Measurements from ENCODE around the gene GNAI2. TPM values are rescaled to one million over a fixed set of nuclear protein-coding genes. Genes with fewer than 3 reads are reported as not detected.

The GNAI2 gene
- total RNA-seq, 1 experiment from 2014 or later = 62.0 TPM

DNA sequence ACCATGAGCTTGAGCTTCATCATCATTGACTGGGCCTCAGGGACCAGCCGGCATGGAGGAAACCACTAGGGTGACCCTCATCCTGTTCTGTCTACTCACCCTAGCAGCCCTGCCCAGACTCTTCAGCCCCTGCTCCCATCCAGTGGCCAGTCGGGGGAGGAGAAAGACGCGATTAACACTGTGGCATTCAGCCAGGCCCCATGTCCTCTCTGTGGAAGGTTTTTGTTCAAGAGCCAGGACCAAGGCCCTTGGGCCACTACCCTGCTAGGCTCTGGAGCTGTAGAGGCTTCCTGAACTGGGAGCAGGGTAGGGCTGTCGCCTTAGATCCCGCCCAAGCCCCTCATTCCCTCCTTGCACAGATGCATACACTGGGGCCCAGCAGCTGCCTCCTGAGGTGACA is 15.9 kb upstream of the GNAI2 start:
- H3K4me3 Mint-ChIP-seq (ENCODE audit: unreplicated experiment) = no peak overlapping the region
- Histone ChIP-seq H3K4me3 (ENCODE audit: low read depth, low read length) (no peak overlapping the region), H3K36me3 (ENCODE audit: control insufficient read depth, insufficient read depth, low read length) (peaks cover 1% of the 10 kb centered on the region; the same call in 1 of the 2 replicates), H3K27me3 (replicated peaks; ENCODE audit: control insufficient read depth, insufficient read depth, low read length) (no peaks in the 10 kb centered on the region), H3K9me3 (no peaks in the 10 kb centered on the region), H3K4me1 (no peaks in the 10 kb centered on the region)
- H3K4me1 Mint-ChIP-seq (ENCODE audit: low read depth, unreplicated experiment) = no peaks in the 10 kb centered on the region
- H3K27me3 Mint-ChIP-seq (ENCODE audit: insufficient read depth, unreplicated experiment) = no peaks in the 10 kb centered on the region
- no peak for DNase-seq
- no TSS peak for BruUV-seq (replicated peaks)
- H3K27ac Mint-ChIP-seq (ENCODE audit: unreplicated experiment) = no peak overlapping the region
- CTCF ChIA-PET = interaction anchor here (2.1 kb wide), 1 partner anchor 25 kb away, joined by 27 read pairs; no protein-coding TSS in a partner anchor
- peaks cover 6% of the 10 kb centered on the region for H3K36me3 Mint-ChIP-seq (ENCODE audit: insufficient read depth, unreplicated experiment)
- POLR2A ChIA-PET = no interaction called here
- H3K9me3 Mint-ChIP-seq (ENCODE audit: unreplicated experiment) = no peaks in the 10 kb centered on the region
- intact Hi-C loops (cut with micrococcal nuclease; ENCODE audit: unreplicated experiment) = no loop called here
- TF ChIP-seq, protein P1, sequence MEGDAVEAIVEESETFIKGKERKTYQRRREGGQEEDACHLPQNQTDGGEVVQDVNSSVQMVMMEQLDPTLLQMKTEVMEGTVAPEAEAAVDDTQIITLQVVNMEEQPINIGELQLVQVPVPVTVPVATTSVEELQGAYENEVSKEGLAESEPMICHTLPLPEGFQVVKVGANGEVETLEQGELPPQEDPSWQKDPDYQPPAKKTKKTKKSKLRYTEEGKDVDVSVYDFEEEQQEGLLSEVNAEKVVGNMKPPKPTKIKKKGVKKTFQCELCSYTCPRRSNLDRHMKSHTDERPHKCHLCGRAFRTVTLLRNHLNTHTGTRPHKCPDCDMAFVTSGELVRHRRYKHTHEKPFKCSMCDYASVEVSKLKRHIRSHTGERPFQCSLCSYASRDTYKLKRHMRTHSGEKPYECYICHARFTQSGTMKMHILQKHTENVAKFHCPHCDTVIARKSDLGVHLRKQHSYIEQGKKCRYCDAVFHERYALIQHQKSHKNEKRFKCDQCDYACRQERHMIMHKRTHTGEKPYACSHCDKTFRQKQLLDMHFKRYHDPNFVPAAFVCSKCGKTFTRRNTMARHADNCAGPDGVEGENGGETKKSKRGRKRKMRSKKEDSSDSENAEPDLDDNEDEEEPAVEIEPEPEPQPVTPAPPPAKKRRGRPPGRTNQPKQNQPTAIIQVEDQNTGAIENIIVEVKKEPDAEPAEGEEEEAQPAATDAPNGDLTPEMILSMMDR (IDR thresholded peaks at IDR 0.05; ENCODE audit: insufficient read depth in 1 of 2, low read depth in 1 of 2, low read length in 1 of 2, severe bottlenecking in 1 of 2, unreplicated experiment in 1 of 2) = no peak

DNA sequence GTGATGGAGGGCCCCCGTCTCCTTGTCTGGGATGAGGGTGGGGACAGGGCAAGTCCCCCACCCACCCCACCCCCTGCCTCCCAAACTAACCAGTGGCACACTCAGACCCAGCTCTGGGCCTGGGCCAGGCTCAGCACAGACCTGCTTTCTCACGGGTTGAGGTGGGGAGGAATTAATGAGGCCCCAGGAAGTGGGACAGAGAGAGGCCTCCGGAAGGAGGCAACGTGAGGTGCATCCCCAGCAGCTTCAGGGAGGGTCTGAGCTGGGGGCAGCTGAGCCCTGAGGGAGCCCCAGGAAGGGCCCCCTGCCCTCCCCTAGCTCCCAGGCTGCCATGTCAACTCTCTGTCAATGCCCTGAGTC is 15.0 kb upstream of the GNAI2 start:
- H3K4me1 ChIP-seq = no peaks in the 10 kb centered on the region
- no peaks in the 10 kb centered on the region for H3K27me3 ChIP-seq (replicated peaks; ENCODE audit: control insufficient read depth, insufficient read depth, low read length)
- peaks cover 1% of the 10 kb centered on the region; the same call in 1 of the 2 replicates for H3K36me3 ChIP-seq (ENCODE audit: control insufficient read depth, insufficient read depth, low read length)
- Mint-ChIP-seq H3K27me3 (ENCODE audit: insufficient read depth, unreplicated experiment) (no peaks in the 10 kb centered on the region), H3K4me3 (ENCODE audit: unreplicated experiment) (no peak overlapping the region), H3K4me1 (ENCODE audit: low read depth, unreplicated experiment) (no peaks in the 10 kb centered on the region), H3K27ac (ENCODE audit: unreplicated experiment) (no peak overlapping the region), H3K36me3 (ENCODE audit: insufficient read depth, unreplicated experiment) (peaks cover 6% of the 10 kb centered on the region), H3K9me3 (ENCODE audit: unreplicated experiment) (no peaks in the 10 kb centered on the region)
- CTCF ChIA-PET = interaction anchor here (0.7 to 2.1 kb wide), 5 partner anchors 9 to 99 kb away, joined by 3 to 27 read pairs (median 3); no protein-coding TSS in a partner anchor
- no peak for DNase-seq
- intact Hi-C loops (cut with micrococcal nuclease; ENCODE audit: unreplicated experiment) = no loop called here
- TF ChIP-seq, protein P1 (IDR thresholded peaks at IDR 0.05; ENCODE audit: insufficient read depth in 1 of 2, low read depth in 1 of 2, low read length in 1 of 2, severe bottlenecking in 1 of 2, unreplicated experiment in 1 of 2) = no peak
- POLR2A ChIA-PET = no interaction called here
- no TSS peak for BruUV-seq (replicated peaks)
- H3K4me3 ChIP-seq (ENCODE audit: low read depth, low read length) = no peak overlapping the region
- no peaks in the 10 kb centered on the region for H3K9me3 ChIP-seq

- Mint-ChIP-seq H3K27ac (ENCODE audit: unreplicated experiment) (no peak overlapping the region), H3K27me3 (ENCODE audit: insufficient read depth, unreplicated experiment) (no peaks in the 10 kb centered on the region), H3K36me3 (ENCODE audit: insufficient read depth, unreplicated experiment) (peaks cover 6% of the 10 kb centered on the region), H3K4me3 (ENCODE audit: unreplicated experiment) (no peak overlapping the region), H3K9me3 (ENCODE audit: unreplicated experiment) (no peaks in the 10 kb centered on the region), H3K4me1 (ENCODE audit: low read depth, unreplicated experiment) (no peaks in the 10 kb centered on the region)
- intact Hi-C loops (cut with micrococcal nuclease; ENCODE audit: unreplicated experiment) = no loop called here
- Histone ChIP-seq H3K36me3 (ENCODE audit: control insufficient read depth, insufficient read depth, low read length) (peaks cover 1% of the 10 kb centered on the region; the same call in 1 of the 2 replicates), H3K4me3 (ENCODE audit: low read depth, low read length) (no peak overlapping the region), H3K4me1 (no peaks in the 10 kb centered on the region), H3K27me3 (replicated peaks; ENCODE audit: control insufficient read depth, insufficient read depth, low read length) (no peaks in the 10 kb centered on the region), H3K9me3 (no peaks in the 10 kb centered on the region)
- ChIA-PET POLR2A (no interaction called here), CTCF (interaction anchor here (0.8 to 2.1 kb wide), 9 partner anchors 10 to 101 kb away, joined by 3 to 27 read pairs (median 4); no protein-coding TSS in a partner anchor)
- no TSS peak for BruUV-seq (replicated peaks)
- TF ChIP-seq, protein P1 (IDR thresholded peaks at IDR 0.05; ENCODE audit: insufficient read depth in 1 of 2, low read depth in 1 of 2, low read length in 1 of 2, severe bottlenecking in 1 of 2, unreplicated experiment in 1 of 2) = peak; percentile 36 to 43
- DNase-seq = no peak
Measured at GRCh38 chr3:50221411-50222168, 14.4 kb upstream of the GNAI2 start.
